Duodenal mucosa (tissue), 2 donors: ENCODE measurements around the gene SORCS2.

Experiments used
- H3K27ac ChIP-seq: one replicate; pipeline ENCODE4 v1.7.0; 2013; ENCODE audit warnings: low read depth, low read length
- H3K27me3 ChIP-seq, 2 donors: one replicate each; pipeline ENCODE4 v1.7.0; 2013; ENCODE audit warnings: low read length in 2 of 2, control low read depth in 1 of 2; ENCODE audit not compliant: insufficient read depth in 2 of 2, control insufficient read depth in 1 of 2
- H3K36me3 ChIP-seq, 2 donors: one replicate each; pipeline ENCODE4 v1.7.0; 2013; ENCODE audit warnings: low read length in 2 of 2, control low read depth in 1 of 2; ENCODE audit not compliant: insufficient read depth in 2 of 2, control insufficient read depth in 1 of 2
- H3K4me1 ChIP-seq, 2 donors: one replicate each; pipeline ENCODE4 v1.7.0; 2013; ENCODE audit warnings: low read length in 2 of 2, control low read depth in 1 of 2; ENCODE audit not compliant: insufficient read depth in 2 of 2, control insufficient read depth in 1 of 2
- H3K4me3 ChIP-seq, 2 donors: one replicate each; pipeline ENCODE4 v1.7.0; 2013; ENCODE audit warnings: low read length in 2 of 2, low read depth in 1 of 2
- H3K9ac ChIP-seq, 2 donors: one replicate each; pipeline ENCODE4 v1.7.0; 2013; ENCODE audit warnings: low read length in 2 of 2, low read depth in 1 of 2
- H3K9me3 ChIP-seq, 2 donors: one replicate each; pipeline ENCODE4 v1.7.0; 2013; ENCODE audit warnings: low read length in 2 of 2, control low read depth in 1 of 2; ENCODE audit not compliant: control insufficient read depth in 1 of 2

The SORCS2 gene

GRCh38 chr4:7242766-7243165, 50.4 kb downstream of the SORCS2 start:
- H3K9ac ChIP-seq, result no peak overlapping the region
- H3K27me3 ChIP-seq, result no peaks in the 10 kb centered on the region
- no peak overlapping the region for H3K4me3 ChIP-seq
- H3K9me3 ChIP-seq, result peaks cover 0 to 6% of the 10 kb centered on the region in 2 donors
- H3K36me3 ChIP-seq, result no peaks in the 10 kb centered on the region
- no peaks in the 10 kb centered on the region for H3K4me1 ChIP-seq
- H3K27ac ChIP-seq, result no peak overlapping the region

GRCh38 chr4:7243609-7244330, 51.4 kb downstream of the SORCS2 start:
- Histone ChIP-seq H3K4me1 (no peaks in the 10 kb centered on the region), H3K9me3 (peaks cover 0 to under 1% of the 10 kb centered on the region in 2 donors), H3K36me3 (no peaks in the 10 kb centered on the region), H3K9ac (no peak overlapping the region), H3K4me3 (no peak overlapping the region), H3K27me3 (no peaks in the 10 kb centered on the region), H3K27ac (no peak overlapping the region)

- no peaks in the 10 kb centered on the region for H3K27me3 ChIP-seq
- H3K4me3 ChIP-seq, result no peak overlapping the region
- H3K27ac ChIP-seq, result no peak overlapping the region
- peaks cover 0 to 5% of the 10 kb centered on the region in 2 donors for H3K9me3 ChIP-seq
- H3K36me3 ChIP-seq, result no peaks in the 10 kb centered on the region
- no peaks in the 10 kb centered on the region for H3K4me1 ChIP-seq
- H3K9ac ChIP-seq, result no peak overlapping the region
Measured at GRCh38 chr4:7244331-7244665, 52.0 kb downstream of the SORCS2 start.

GRCh38 chr4:7244751-7245320, 52.5 kb downstream of the SORCS2 start:
- no peaks in the 10 kb centered on the region for H3K27me3 ChIP-seq
- H3K27ac ChIP-seq, result no peak overlapping the region
- H3K9me3 ChIP-seq, result peaks cover 0 to 7% of the 10 kb centered on the region in 2 donors
- no peak overlapping the region for H3K4me3 ChIP-seq
- no peaks in the 10 kb centered on the region for H3K36me3 ChIP-seq
- H3K4me1 ChIP-seq, result no peaks in the 10 kb centered on the region
- no peak overlapping the region for H3K9ac ChIP-seq

DNA sequence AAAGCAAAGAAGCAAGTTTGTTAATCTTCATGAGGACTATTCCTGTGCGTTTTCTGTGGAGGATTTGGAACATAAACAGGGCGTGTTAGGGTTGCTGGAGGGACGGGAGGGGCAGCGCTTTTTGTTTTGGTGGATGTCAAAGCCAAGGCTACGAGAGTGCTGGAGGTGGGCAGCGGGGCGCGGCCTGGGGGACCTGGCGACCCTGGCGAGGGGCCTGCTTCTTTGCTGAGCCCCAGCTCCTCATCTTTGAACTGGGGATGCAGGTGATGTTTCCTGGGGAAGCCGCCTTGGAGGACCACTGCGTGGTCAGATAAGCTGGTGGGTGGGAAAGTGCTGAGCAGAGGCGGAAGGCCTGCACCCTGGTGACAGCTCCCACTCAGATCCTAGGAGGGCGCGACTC, 55.2 kb downstream of the SORCS2 start:
- H3K36me3 ChIP-seq, result no peaks in the 10 kb centered on the region

DNA sequence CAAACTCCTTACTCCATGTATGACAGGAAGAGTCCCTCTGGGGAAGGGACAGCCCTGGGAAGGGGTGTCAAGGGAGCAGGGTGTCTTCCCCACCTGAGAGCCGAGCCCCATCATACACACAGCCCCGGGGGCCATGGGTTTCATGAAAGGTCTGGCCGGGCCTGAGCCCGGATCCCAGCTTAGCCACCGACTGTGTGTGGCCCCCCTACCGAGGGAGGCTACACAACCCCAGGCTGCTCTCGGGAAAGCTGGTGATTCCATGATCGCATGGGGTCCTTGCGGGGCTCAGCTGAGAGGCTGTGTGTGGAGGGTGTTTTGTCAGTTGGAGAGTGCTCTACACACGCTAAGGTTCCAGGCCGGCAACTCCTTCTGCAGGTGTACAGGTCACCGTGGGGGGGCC, 55.6 kb downstream of the SORCS2 start:
- no peaks in the 10 kb centered on the region for H3K4me1 ChIP-seq
- H3K9ac ChIP-seq, result no peak overlapping the region
- H3K27ac ChIP-seq, result no peak overlapping the region
- H3K4me3 ChIP-seq, result no peak overlapping the region
- peaks cover 0 to 7% of the 10 kb centered on the region in 2 donors for H3K9me3 ChIP-seq
- no peaks in the 10 kb centered on the region for H3K27me3 ChIP-seq
- H3K36me3 ChIP-seq, result no peaks in the 10 kb centered on the region

More for the DNA sequence above, 55.2 kb downstream of the SORCS2 start:
- Histone ChIP-seq H3K4me1 (no peaks in the 10 kb centered on the region), H3K27me3 (no peaks in the 10 kb centered on the region), H3K9me3 (peaks cover 0 to 7% of the 10 kb centered on the region in 2 donors), H3K4me3 (no peak overlapping the region), H3K27ac (no peak overlapping the region), H3K9ac (no peak overlapping the region)

GRCh38 chr4:7248857-7249256, 56.5 kb downstream of the SORCS2 start:
- no peak overlapping the region for H3K9ac ChIP-seq
- no peak overlapping the region for H3K27ac ChIP-seq
- H3K27me3 ChIP-seq, result no peaks in the 10 kb centered on the region
- no peak overlapping the region for H3K4me3 ChIP-seq
- no peaks in the 10 kb centered on the region for H3K4me1 ChIP-seq
- peaks cover 0 to 7% of the 10 kb centered on the region in 2 donors for H3K9me3 ChIP-seq
- no peaks in the 10 kb centered on the region for H3K36me3 ChIP-seq

GRCh38 chr4:7251321-7251720, 59.0 kb downstream of the SORCS2 start:
- Histone ChIP-seq H3K27ac (no peak overlapping the region), H3K4me3 (no peak overlapping the region), H3K9me3 (peaks cover 0 to 7% of the 10 kb centered on the region in 2 donors), H3K27me3 (no peaks in the 10 kb centered on the region), H3K4me1 (no peaks in the 10 kb centered on the region), H3K36me3 (no peaks in the 10 kb centered on the region), H3K9ac (no peak overlapping the region)

DNA sequence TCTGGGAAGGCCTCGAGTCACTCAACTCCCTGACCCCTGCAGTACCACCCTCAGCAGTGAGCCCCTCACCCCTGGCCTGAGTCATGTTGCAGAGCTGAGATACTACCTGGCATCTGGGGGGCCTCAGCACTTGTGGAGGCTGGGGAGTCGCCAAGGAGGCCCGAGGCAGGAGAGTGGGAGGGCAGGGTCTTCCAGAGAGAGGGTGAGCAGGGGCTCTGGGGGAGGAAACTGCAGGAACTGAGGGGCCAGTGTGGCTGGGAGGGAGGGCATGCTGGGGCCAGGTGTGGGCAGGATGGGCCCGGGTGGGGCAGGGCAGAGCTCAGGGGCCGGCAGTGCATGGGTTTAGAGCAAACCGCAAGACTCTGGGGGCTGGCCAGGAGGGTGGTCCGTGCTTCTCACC, 59.7 kb downstream of the SORCS2 start:
- Histone ChIP-seq H3K4me3 (no peak overlapping the region), H3K9ac (no peak overlapping the region), H3K9me3 (peaks cover 0 to 7% of the 10 kb centered on the region in 2 donors), H3K4me1 (no peaks in the 10 kb centered on the region), H3K27ac (no peak overlapping the region), H3K36me3 (no peaks in the 10 kb centered on the region), H3K27me3 (no peaks in the 10 kb centered on the region)

GRCh38 chr4:7252510-7253340, 60.4 kb downstream of the SORCS2 start:
- Histone ChIP-seq H3K4me1 (no peaks in the 10 kb centered on the region), H3K4me3 (no peak overlapping the region), H3K9me3 (peaks cover 0 to 7% of the 10 kb centered on the region in 2 donors), H3K27ac (no peak overlapping the region), H3K27me3 (no peaks in the 10 kb centered on the region), H3K9ac (no peak overlapping the region), H3K36me3 (no peaks in the 10 kb centered on the region)
